NCI-H82 (cell line): ENCODE measurements around the gene DOK4.
"Not testable (repeated sequence)": the region's sequence is repeated elsewhere in the genome, so short reads cannot be mapped to it uniquely, and the experiment has no call there.

Experiments
- DNase-seq: peaks from one replicate; lab custom pipeline; 2025; lab: John Stamatoyannopoulos, UW

Gene DOK4

GRCh38 chr16:57502048-57502775, 15.9 kb upstream of the DOK4 start:
- DNase-seq, result no peak

GRCh38 chr16:57501492-57501891, 15.2 kb upstream of the DOK4 start:
- no peak for DNase-seq

GRCh38 chr16:57500578-57501111, 14.4 kb upstream of the DOK4 start:
- no peak for DNase-seq

GRCh38 chr16:57499941-57500340, 13.6 kb upstream of the DOK4 start:
- DNase-seq, result not testable (repeated sequence)

- DNase-seq, result no peak
Observed at GRCh38 chr16:57498031-57498430, 11.7 kb upstream of the DOK4 start.

- DNase-seq, result no peak
Observed at GRCh38 chr16:57497121-57497520, 10.8 kb upstream of the DOK4 start.

GRCh38 chr16:57493767-57494166, 7.5 kb upstream of the DOK4 start:
- no peak for DNase-seq

- no peak for DNase-seq
Observed at GRCh38 chr16:57489229-57489628, 2.9 kb upstream of the DOK4 start.

GRCh38 chr16:57486858-57487834, 853 bp upstream of the DOK4 start:
- no peak for DNase-seq

GRCh38 chr16:57485091-57485915, 990 bp downstream of the DOK4 start:
- no peak for DNase-seq

GRCh38 chr16:57484515-57485005, 1.7 kb downstream of the DOK4 start:
- DNase-seq, result no peak

GRCh38 chr16:57483725-57484514, 2.4 kb downstream of the DOK4 start:
- DNase-seq, result no peak

GRCh38 chr16:57482845-57483545, 3.3 kb downstream of the DOK4 start:
- DNase-seq, result no peak

- no peak for DNase-seq
Observed at GRCh38 chr16:57481421-57481820, 4.9 kb downstream of the DOK4 start.

- DNase-seq, result no peak
Observed at GRCh38 chr16:57480754-57481230, 5.5 kb downstream of the DOK4 start.

GRCh38 chr16:57479976-57480753, 6.1 kb downstream of the DOK4 start:
- DNase-seq, result no peak

GRCh38 chr16:57479205-57479975, 6.9 kb downstream of the DOK4 start:
- peak; percentile 40 for DNase-seq

GRCh38 chr16:57478396-57479204, 7.7 kb downstream of the DOK4 start:
- no peak for DNase-seq
